Measurements from ENCODE around the gene SLC7A8.
"Not testable (repeated sequence)": the region's sequence is repeated elsewhere in the genome, so short reads cannot be mapped to it uniquely, and the experiment has no call there.

Gene SLC7A8

GRCh38 chr14:23110579-23111365 is 72.7 kb downstream of the SLC7A8 start:
- no peak overlapping the region for H3K4me3 ChIP-seq (replicated peaks; ENCODE audit: low read depth, low read length)
- DNase-seq (ENCODE audit: low read depth): no peak
- TF ChIP-seq, protein P1, sequence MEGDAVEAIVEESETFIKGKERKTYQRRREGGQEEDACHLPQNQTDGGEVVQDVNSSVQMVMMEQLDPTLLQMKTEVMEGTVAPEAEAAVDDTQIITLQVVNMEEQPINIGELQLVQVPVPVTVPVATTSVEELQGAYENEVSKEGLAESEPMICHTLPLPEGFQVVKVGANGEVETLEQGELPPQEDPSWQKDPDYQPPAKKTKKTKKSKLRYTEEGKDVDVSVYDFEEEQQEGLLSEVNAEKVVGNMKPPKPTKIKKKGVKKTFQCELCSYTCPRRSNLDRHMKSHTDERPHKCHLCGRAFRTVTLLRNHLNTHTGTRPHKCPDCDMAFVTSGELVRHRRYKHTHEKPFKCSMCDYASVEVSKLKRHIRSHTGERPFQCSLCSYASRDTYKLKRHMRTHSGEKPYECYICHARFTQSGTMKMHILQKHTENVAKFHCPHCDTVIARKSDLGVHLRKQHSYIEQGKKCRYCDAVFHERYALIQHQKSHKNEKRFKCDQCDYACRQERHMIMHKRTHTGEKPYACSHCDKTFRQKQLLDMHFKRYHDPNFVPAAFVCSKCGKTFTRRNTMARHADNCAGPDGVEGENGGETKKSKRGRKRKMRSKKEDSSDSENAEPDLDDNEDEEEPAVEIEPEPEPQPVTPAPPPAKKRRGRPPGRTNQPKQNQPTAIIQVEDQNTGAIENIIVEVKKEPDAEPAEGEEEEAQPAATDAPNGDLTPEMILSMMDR (IDR thresholded peaks at IDR 0.05; ENCODE audit: low read length, missing control alignments): no peak

GRCh38 chr14:23109769-23110168 is 73.7 kb downstream of the SLC7A8 start:
- TF ChIP-seq, protein P1 (IDR thresholded peaks at IDR 0.05; ENCODE audit: low read length, missing control alignments): no peak
- H3K4me3 ChIP-seq (replicated peaks; ENCODE audit: low read depth, low read length): no peak overlapping the region
- DNase-seq (ENCODE audit: low read depth): no peak

GRCh38 chr14:23108169-23108568 is 75.3 kb downstream of the SLC7A8 start:
- H3K4me3 ChIP-seq (replicated peaks; ENCODE audit: low read depth, low read length); DNase-seq (ENCODE audit: low read depth): not testable (repeated sequence)

- not testable (repeated sequence) for H3K4me3 ChIP-seq (replicated peaks; ENCODE audit: low read depth, low read length); DNase-seq (ENCODE audit: low read depth)
Measured at GRCh38 chr14:23107620-23108019, 75.8 kb downstream of the SLC7A8 start.

DNA sequence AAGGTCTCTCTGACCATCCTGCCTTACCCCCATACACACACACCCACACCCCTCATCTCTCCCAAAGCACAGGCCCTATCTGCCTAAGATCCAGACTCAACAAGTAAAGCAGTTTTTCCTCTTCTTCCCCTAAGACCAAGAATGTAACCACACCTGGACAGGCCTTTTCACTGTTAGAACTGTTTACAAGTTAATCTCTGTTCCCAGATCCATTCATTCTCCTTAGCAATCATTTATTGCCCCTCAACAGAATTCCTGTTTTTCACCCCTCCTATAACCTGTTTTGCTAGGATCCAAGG is 76.8 kb downstream of the SLC7A8 start:
- no peak overlapping the region for H3K4me3 ChIP-seq (replicated peaks; ENCODE audit: low read depth, low read length)
- TF ChIP-seq, protein P1 (IDR thresholded peaks at IDR 0.05; ENCODE audit: low read length, missing control alignments): no peak
- DNase-seq (ENCODE audit: low read depth): no peak

DNA sequence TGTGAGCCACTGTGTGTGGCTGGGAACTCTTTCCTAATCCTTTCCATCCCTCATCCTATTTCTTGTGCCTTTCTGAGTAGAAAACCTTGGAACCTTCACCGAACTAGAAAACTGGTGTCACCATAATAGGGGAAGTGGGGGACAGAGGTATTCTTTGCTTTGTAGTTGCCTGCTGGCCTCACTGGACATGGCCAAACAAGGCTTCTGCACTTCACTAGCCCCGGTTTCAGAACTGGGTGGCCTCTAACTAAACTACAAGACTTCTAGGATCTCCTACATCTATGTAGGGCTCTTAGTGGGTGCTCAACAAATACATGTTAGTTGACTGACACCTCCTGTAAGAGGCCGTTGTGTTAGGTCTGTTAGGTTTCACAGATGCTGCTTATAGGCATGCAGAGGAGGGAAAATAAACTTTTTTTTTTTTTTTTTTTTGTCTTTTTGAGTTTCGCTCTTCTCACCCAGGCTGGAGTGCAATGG is 78.1 kb downstream of the SLC7A8 start:
- TF ChIP-seq, protein P1 (IDR thresholded peaks at IDR 0.05; ENCODE audit: low read length, missing control alignments): no peak
- DNase-seq (ENCODE audit: low read depth): no peak
- H3K4me3 ChIP-seq (replicated peaks; ENCODE audit: low read depth, low read length): no peak overlapping the region

DNA sequence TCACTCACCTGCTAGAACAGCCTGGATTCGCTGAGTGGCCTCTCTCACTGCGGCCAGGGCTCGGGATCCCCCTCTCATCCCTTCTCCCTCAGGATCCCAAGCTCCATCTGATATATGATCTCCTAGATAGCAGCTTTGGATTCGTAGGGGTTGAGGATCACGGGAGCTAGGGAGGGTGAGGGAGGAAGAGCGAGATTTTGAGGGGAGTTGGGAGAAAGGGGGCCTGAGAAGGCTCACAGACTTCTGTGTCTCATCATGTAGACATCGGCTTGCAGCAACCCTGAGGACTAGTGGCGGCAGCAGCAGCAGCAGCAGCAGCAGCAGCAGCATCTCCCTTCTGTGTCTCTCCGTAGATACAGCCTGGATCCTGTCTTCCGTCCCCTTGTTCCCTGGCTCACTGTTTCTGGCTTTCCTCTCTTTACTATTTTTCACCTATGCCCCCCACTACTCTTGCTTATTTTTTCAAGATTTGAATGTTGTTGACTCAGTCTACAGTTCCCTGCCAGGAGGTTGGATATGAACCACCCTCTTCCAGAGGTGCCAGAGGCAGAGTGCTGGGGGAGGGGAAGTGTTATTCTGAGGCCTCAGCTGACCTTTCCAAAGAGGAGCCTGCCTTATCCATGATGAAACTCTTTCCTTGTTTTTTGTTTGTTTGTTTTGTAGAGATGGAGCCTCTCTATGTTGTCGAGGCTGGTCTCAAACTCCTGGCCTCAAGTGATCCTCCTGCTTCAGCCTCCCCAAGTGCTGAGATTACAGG is 78.7 kb downstream of the SLC7A8 start, which contains the start of gene CIROP:
Gene CIROP (minus strand): TSS at position 399 of the 757 bp plus-strand sequence. CDS start 69 bp downstream, at position 330.
- TF ChIP-seq, protein P1 (IDR thresholded peaks at IDR 0.05; ENCODE audit: low read length, missing control alignments): no peak
- DNase-seq (ENCODE audit: low read depth): no peak
- no peak within 1 kb of the TSS for H3K4me3 ChIP-seq (replicated peaks; ENCODE audit: low read depth, low read length)
